Fibroblast of pulmonary artery (primary cell): ENCODE results near the gene GRID2.
A peak's percentile ranks its signal among the peaks of the same experiment; 100 is the strongest.

Experiments
- DNase-seq: peaks from one replicate; pipeline ENCODE4 v3.0.0-alpha.2; 2010; ENCODE audit warnings: low read depth
- H3K4me3 ChIP-seq: replicated peaks from 2 replicates; pipeline ENCODE4 v1.5.1; 2011; ENCODE audit warnings: low read depth, mild to moderate bottlenecking, control low read depth, low read length, moderate library complexity
- TF ChIP-seq, protein P1 (sequence below): IDR thresholded peaks from 2 replicates; pipeline ENCODE4 v1.5.1; 2011; ENCODE audit warnings: mild to moderate bottlenecking, control low read depth, low read length, inconsistent platforms; ENCODE audit errors: missing control alignments

The GRID2 gene

DNA sequence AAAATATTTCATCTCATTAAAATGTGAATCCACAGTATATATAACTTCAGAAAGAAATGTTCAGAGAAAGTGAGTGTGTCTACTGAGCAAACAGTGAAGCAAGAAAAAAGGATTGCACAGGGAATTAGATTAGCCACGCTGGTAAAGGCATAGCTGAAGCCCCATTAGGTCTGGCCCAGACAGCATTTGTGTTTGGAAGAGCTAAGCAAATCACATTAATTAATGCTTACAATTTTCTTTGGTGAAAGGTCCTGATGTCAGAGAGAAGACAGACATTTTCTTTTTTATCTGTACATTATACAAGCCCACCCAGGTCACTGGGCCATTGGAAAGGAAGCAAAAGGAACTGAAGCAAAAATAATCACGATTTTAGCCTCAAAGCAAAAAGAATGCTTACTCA is 354.6 kb downstream of the GRID2 start:
- TF ChIP-seq, protein P1, sequence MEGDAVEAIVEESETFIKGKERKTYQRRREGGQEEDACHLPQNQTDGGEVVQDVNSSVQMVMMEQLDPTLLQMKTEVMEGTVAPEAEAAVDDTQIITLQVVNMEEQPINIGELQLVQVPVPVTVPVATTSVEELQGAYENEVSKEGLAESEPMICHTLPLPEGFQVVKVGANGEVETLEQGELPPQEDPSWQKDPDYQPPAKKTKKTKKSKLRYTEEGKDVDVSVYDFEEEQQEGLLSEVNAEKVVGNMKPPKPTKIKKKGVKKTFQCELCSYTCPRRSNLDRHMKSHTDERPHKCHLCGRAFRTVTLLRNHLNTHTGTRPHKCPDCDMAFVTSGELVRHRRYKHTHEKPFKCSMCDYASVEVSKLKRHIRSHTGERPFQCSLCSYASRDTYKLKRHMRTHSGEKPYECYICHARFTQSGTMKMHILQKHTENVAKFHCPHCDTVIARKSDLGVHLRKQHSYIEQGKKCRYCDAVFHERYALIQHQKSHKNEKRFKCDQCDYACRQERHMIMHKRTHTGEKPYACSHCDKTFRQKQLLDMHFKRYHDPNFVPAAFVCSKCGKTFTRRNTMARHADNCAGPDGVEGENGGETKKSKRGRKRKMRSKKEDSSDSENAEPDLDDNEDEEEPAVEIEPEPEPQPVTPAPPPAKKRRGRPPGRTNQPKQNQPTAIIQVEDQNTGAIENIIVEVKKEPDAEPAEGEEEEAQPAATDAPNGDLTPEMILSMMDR: no peak
- H3K4me3 ChIP-seq: no peak overlapping the region
- DNase-seq: no peak

DNA sequence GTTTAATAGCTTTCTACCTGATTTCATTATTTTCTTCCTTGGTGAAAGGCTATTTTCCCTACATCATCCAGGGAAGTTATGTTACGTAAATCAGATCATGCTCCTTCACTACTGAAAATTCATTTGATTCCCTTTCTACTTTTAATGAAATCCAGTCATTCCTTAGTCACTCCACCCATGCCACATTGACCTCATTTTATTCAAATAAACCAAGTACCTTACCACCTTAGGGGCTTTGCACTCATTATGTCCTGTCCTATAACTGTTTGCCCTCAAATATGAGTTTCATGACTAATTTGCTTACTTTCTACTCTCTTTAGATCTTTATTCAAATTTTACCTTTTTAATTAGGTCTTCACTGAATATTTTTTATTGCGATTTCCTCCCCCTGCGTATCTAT is 374.0 kb downstream of the GRID2 start:
- TF ChIP-seq, protein P1: no peak
- no peak overlapping the region for H3K4me3 ChIP-seq
- DNase-seq: no peak

DNA sequence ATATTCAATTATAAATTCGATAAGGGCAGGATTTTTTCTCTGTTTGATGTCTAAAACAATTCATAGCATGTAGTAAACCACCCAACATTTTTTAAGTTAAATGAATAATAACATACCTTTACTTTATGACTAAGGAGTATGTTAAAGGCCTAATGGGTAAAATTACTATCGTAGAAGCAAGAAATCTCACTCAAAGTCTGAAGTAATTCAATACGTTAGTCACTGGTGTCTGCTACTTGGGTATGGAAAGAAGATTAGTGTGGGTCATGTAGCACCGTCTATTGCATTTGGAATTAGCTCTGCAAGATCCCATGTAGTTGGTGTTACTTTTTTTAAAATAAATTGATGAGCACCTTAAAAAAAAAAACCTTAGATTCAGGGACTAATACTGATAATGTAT is 374.5 kb downstream of the GRID2 start:
- DNase-seq: no peak
- TF ChIP-seq, protein P1: no peak
- H3K4me3 ChIP-seq: no peak overlapping the region

DNA sequence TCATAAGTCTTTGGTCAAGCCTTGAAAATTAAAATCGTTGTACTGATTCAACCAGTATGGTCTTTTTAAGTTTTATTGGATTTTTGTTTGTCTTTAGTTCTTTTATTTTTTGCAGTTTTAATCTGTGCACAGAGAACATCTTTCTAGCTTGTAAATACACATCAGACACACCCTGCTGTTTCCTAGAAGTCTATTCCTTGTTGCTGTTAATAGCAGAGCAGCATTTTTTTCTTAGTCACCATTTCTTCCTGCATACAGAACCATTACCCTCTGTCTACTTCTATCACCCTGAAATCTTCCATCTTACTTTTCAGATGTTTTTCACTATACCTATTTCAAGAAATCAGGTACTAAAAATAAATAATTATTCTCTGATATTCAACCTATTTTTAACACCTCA is 375.4 kb downstream of the GRID2 start:
- DNase-seq: no peak
- H3K4me3 ChIP-seq: no peak overlapping the region
- TF ChIP-seq, protein P1: no peak

DNA sequence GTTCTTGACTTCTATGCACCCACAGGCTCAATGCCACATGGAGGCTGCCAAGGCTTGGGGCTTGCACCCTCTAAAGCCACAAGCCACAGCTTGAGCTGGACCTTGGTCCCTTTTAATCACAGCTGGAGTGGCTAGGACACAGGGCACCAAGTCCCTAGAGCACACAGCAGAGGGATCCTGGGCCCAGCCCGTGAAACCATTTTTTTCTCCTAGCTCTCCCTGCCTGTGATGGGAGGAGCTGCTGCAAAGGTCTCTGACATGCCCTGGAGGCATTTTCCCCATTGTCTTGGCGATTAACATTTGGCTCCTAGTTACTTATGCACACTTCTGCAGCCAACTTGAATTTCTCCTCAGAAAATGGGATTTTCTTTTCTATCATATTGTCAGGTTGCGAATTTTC is 410.9 kb downstream of the GRID2 start:
- no peak for DNase-seq
- TF ChIP-seq, protein P1: no peak
- H3K4me3 ChIP-seq: no peak overlapping the region

DNA sequence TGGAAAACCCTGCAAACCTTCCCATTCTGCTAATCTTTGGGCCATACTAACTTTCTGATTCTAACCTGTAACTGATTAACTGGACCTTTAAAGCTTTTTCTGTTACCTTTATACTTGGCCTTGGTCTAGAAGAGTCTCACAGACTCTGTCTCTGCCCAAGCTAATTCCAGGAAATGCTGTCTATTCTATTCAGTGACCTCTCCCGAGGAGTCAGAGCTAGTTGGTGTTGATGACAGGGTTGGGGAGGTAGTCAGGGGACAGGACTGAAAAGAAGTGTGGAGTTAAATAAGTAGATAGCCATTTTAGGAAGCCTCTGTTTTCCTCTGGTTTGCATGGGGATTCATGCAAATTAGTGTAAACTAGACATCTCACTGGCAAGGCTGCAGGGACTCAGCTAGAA is 429.5 kb downstream of the GRID2 start:
- no peak for DNase-seq
- TF ChIP-seq, protein P1: no peak
- no peak overlapping the region for H3K4me3 ChIP-seq

DNA sequence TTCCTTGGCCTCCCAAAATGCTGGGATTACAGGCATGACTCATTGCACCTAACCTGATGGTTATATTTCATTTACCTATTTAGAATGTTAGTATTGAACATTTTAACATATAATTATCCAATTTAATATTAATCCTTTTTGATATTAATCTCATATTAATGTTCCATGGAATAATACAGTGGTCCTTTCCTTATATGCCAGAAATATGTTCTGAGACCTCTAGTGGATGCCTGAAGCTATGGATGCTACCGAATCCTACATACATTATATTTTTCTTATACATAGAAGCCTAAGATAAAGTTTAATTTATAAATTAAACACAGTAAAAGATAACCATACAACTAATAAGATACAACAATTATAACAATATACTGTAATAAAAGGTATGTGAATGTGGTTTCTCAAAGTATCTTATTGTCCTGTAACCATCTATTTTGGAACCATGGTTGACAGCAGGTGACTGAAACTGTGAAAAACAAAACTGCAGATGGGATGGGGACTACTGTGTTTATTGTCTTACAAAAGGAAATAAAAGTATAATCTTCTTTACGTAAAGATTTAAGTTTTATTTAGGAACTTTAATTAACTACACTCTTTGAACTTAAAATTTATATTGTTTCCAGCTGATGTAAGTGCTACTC is 431.4 kb downstream of the GRID2 start:
- no peak for DNase-seq
- TF ChIP-seq, protein P1: peak; percentile 3

More for the DNA sequence above, 431.4 kb downstream of the GRID2 start:
- H3K4me3 ChIP-seq: no peak overlapping the region
